ENCODE measurements around the gene ESRRA.

ESRRA gene

DNA sequence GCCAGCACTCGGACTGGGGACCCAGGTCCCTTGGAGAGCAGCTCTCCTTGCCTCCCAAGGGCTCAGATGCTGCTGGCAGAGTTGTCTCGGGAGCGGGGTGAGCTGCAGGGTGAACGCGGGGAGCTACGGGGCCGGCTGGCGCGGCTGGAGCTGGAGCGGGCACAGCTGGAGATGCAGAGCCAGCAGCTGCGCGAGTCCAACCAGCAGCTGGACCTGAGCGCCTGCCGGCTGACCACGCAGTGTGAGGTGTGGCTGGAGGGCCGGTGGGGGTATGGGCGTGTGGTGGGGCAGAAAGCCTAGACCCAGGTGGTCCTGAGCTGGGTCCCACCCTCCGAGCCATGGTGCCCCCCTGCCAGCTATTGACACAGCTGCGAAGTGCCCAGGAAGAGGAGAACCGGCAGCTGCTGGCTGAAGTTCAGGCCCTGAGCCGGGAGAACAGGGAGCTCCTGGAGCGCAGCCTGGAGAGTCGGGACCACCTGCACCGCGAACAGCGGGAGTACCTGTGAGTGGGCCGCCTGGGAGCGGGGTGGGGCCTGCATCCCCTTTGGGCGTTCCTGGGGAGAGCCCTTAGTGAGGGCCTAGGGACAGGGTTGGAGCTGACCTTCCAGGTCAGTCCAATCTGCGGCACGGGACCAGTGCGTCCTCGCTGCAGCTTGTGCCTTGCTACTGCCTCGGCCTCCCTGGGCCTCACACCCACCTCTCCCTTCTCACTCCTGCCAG lies 47.8 kb downstream of the ESRRA start:
- no peak for DNase-seq

DNA sequence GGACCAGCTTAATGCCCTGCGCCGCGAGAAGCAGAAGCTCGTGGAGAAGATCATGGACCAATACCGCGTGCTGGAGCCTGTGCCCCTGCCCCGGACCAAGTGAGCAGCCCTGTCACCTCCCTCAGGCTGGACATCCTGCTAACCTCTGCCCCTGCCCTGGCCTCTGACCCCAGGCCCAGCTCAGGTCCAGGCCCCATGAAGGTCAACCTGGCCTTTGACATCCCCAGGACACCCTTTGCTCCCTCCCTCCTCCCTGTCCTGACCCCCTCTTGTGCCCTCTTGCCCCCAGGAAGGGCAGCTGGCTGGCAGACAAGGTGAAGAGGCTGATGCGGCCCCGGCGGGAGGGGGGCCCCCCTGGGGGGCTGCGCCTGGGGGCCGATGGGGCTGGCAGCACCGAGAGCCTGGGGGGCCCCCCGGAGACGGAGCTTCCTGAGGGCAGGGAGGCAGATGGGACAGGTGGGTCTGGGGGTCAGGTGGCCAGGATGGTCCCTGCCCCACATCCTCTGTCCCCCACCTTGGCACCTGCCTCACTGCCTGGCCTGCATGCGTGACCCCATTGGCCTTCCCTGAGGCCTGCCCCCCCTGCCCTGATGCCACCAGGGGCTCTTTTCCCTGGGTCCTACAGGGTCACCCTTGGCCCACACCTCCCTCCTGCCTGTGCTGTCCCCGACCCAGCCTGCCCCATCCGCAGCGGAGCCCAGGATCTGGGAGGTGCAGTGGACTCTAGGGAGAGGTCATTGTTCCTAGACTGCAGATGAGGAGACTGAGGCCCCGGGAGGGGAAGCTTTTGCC lies 48.6 kb downstream of the ESRRA start:
- no peak for DNase-seq

DNA sequence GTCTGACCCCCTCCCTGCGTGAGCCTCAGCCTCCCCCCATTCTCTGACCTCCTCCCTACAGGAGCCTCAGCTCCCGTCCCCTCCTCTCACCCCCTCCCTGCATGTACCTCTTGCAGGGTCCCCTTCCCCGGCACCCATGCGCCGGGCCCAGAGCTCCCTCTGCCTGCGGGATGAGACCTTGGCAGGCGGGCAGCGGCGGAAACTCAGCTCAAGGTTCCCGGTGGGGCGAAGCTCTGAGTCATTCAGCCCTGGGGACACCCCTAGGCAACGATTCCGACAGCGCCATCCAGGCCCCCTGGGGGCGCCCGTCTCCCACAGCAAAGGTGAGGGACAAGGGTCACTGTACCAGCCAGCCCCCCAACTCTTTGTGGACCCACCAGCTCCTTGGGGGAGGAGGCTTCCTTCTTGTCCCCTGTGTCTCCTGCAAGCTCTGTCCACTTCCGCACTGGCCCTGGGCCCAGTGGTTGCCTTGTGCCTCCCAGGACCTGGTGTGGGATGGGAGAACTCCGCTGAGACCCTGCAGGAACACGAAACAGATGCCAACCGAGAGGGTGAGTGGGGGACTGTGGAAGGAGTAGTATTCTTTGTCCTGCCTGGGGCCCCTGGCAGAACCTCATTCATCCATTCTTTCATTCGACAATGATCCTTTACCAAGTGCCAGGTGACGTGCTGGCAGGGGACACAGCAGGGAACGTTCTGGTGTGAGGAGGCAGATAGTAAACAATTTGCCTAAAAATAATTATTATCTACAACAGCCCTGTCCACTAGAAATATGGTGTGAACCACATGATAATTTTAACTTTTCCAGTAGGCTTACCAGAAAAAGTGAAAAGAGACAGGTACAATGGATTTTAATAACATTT lies 50.0 kb downstream of the ESRRA start:
- DNase-seq: peak; percentile 57

DNA sequence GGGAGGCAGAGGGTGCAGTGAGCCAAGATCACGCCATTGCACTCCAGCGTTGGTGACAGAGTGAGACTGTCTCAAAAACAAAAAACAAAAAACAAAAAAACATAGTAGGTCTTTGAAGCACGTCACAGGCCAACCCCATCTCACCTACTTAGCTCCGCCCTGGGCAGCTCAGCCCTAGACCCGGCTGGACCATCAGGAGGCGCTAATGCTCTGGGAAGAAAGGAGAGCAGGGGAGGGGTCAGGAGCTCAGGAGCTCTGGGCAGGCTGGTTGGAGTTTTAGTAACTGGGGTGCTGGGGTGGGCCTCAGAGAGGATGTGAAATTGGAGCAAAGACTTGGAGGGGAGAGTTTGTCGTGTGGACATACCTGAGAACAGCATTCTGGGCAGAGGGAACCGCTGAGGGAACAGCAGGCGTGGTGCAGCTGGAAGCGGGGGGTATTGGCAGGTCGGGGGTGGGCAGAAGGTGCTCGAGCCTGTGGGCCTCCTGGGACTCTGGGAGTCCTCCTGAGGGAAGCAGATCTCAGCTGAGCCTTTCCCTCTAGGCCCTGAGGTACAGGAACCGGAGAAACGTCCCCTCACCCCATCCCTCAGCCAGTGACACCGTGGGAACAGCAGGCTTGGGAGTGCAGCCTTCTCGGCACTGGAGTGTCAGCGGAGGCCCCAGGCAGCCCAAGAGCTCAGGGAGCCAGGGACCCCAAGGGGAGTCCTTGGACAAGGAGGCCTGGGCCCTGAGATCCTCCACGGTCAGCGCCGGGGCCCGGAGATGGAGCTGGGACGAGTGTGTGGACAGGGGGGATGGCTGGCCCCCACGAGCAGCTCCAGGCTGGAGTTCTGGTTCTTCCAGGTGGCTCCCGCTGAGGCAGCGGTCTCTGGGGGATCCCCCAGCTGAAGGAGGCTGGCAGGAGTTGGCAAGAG lies 51.4 kb downstream of the ESRRA start:
- no peak for DNase-seq

DNA sequence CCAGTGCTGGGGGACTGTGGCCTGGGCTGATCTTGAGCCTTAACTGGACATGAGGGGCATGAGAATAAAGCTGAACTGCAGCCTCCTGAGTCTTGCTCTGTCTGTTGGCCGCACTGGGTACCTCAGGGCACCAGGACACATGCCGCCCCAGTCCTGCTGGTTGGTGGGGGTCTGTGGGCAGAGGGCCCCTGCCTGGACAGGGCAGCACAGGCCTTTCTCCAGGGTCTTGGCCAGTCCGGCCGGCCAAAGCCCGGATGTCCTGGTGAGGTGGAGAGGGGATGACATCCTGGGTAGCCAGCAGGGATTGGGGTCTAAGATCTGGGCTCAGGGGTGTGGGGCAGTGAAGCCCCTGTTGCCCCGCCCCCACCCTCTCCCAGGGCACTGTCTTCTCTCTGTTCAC lies 52.1 kb downstream of the ESRRA start:
- no peak for DNase-seq

DNA sequence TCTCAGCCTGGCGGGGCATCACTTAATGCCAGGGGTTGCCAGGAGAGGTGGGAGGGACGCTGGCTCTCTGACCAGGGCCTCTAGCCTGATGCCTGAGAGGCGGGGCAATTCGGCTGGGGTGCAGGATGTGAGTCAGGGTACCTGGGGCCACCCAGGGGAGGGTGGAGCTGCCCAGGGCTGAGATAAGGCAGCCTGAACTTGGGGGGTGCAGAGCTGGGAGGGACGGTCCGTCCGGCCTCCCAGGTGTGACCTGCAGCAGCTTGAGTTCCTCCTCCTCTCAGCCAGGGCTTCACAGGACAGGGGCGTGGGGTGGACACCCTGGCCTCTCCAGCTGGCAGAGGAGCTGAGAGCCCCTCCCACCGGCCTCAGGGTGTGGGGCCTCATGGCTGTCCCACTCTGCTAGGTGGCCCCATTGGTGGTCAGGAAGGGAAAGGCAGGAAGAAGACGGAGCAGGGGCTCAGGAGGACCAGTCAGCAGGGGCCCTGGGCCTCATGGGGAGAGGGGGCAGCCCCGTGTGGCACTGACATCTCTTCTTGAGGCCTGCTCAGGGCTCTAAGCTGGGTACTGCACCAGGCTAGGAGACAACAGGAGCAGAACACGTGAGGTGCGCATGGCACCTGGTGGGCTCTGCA lies 52.7 kb downstream of the ESRRA start:
- no peak for DNase-seq

DNA sequence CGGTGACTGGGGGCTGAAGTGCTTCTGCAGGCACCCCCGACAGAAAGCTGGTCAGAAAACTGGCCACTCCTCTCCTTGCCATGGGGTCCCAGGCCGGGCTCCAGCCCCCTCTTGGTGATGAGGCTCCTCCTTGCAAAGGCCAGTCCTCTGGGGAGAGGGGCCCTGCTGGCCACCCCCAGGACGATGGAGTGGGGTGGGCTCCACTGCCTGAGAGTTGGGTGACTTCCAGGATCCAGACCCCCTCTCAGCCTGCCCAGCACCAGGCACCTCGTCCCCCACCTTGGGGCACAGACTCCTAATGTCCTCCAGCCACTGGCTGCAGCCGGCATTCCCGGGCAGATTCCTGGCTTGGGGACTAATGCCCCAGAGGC lies 53.2 kb downstream of the ESRRA start:
- DNase-seq: no peak

DNA sequence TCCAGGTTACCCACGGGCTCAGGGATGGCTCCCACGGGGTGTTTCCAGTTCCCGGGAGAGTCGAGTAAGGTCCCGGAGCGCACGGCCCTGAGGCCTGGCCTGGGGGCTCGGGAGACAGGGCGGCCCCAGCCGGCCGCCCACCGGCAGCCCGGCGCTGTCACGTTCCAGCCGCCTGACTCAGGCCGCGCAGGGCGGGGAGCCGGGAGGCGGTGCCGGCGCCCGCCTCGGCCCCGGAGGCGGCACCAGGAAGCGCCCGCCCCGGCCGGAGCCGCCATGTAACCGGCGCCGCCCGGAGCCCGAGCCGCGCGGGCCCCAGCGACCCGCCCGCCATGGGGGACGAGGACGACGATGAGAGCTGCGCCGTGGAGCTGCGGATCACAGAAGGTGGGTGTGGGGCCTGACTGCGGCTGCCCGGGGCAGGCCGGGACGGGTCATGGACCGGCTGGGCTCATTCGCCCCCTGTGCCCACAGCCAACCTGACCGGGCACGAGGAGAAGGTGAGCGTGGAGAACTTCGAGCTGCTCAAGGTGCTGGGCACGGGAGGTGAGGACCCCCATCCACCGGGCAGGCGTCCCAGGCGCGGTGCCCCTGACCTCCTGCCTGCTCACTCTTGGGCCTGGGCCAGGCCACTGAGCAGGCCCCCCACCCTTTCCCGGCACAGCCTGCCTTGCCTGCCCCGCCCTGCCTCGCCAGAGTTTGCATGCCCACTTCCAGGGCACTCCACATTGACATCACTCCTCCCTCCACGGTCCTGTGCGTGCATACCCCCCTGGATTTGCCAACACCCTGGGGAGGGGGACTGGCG lies 53.8 kb downstream of the ESRRA start, which contains the start of gene RPS6KA4:
RPS6KA4 (plus strand) TSS at position 256 of the 805 bp plus-strand sequence; CDS start at position 330, 74 bp downstream.
- DNase-seq: no peak

DNA sequence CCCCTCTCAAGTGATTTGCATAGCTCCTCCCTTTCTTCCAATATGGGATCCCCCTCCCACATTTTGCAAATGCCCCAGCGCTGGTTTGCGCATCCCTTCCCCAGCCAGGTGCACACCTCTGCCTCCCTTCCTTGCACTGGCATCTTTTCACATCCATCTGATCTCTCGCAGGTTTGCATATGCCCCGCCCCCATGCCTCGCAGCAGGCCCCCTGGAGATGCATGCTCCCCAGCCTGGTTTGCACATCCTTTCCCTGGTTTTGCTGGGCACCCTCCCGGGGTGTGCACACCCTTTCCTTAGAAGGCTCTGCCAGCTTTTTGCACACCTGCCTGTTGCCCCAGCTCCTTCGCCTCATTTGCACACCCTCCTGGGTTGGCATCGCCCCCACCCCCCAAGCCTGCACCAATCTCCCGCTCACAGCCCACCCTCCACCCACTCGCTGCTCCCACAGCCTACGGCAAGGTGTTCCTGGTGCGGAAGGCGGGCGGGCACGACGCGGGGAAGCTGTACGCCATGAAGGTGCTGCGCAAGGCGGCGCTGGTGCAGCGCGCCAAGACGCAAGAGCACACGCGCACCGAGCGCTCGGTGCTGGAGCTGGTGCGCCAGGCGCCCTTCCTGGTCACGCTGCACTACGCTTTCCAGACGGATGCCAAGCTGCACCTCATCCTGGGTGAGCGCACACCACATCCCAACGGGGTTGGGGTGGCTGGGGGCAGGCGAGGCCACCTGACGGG lies 54.6 kb downstream of the ESRRA start:
- DNase-seq: no peak

DNA sequence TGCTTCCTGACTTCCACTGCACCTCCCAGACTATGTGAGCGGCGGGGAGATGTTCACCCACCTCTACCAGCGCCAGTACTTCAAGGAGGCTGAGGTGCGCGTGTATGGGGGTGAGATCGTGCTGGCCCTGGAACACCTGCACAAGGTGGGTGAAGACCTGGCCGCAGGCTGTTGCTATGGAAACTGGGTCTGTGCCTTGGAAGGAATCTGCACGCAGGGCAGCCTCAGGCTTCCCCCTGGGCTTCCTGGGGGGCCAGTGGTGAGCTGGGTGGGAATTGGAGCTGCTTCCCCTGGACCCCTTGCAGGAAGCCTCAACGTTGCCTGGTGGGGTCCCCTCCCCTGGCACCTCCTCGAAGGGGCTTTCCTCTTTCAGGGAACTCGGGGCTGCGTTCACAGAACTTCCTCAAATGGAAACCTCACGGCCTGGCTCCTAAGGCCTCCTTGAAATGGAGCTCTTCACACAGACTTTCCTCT lies 55.2 kb downstream of the ESRRA start:
- no peak for DNase-seq

DNA sequence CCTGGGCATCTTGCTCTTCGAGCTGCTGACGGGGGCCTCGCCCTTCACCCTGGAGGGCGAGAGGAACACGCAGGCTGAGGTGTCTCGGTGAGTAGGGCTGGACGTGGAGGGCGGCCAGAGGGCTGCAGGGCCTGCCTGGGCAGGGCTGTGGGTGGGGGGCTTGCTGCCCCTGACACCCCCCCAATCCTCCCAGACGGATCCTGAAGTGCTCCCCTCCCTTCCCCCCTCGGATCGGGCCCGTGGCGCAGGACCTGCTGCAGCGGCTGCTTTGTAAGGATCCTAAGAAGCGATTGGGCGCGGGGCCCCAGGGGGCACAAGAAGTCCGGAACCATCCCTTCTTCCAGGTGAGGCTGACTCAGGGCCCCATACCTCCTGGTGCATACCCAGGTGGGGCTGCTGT lies 56.3 kb downstream of the ESRRA start:
- no peak for DNase-seq

DNA sequence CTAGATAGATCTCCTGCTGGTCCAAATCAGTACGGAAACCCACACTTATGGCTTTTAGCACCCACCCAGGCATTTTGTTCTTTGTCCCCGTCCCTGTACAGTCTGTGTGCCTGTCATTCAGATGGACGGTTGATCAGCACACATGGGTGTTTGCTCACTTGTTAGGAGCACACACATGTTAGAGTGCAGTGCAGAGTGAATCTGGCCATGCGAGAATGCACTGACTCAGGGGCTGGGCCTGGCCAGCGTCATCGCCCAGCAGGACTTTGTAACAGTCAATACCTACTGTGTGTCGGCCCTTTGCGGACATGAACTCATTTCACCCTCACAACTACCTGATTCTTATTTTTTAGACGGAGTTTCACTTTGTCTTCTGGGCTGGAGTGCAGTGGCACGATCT lies 57.0 kb downstream of the ESRRA start:
- no peak for DNase-seq

DNA sequence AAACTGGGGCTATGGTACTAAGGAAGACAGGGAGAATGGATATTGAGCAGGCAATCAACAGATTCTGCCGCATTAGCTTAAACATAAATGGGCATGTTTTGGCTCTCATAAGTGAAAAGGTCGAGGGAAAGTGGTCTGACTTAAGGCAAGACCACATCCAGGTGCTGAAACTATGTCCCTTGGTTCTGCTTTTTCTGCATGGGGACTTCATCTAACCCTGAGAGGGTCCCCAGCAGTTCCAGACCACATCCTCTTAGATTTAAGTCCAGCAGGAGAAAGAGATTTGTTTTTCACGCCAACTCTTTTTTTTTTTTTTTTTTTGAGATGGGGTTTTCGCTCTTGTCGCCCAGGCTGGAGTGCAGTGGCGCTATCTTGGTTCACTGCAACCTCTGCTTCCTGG lies 59.1 kb downstream of the ESRRA start:
- DNase-seq: no peak

DNA sequence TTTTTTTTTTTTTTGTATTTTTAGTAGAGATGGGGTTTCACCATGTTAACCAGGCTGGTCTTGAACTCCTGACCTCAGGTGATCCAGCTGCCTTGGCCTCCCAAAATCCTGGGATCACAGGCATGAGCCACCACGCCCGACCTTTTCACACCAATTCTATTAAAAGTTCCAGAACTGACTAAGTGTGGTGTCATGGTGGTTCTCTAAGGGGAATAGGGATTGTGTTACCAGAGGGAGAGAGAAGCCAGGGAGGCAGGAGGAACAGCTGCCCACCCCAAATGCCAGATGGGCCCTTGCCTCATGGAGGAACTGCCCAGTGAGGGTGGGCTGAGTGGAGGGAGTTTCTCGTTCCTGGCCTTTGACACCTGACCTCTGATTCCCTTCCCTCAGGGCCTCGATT lies 59.6 kb downstream of the ESRRA start:
- no peak for DNase-seq

All from NCI-H446 treated with DMSO at 0.1 percent for 48 hours (cell line).